ENCODE measurements around the gene LEP.

Gene LEP

DNA sequence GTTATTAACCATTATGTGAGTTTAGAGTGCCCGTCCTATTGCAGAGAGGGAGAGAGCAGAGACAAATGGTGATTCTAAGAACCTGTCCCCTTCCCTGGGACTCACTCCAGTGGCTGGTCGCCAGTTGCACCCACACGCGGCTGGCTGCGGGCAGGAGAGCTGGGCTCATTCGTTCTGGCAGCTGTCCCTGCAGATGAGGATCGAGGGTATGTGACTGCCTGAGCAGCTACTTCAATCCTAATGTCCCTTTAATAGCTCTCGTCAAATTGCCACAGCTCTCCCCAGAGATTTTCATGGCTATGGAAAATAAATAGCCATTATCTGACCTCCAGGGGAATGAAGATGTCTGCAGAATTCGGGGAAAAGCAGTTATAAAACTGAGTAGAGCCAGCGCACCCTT, 61.1 kb downstream of the LEP start:
- no peaks in the 10 kb centered on the region for H3K4me1 ChIP-seq (ENCODE audit: control insufficient read depth, insufficient read depth, low read length)
- no peak overlapping the region for H3K9ac ChIP-seq (ENCODE audit: low read length in 2 of 2)
- H3K9me3 ChIP-seq (ENCODE audit: control insufficient read depth in 2 of 2, low read length in 2 of 2) = no peaks in the 10 kb centered on the region
- no peak overlapping the region for H3K4me3 ChIP-seq (ENCODE audit: low read length in 2 of 2)
- no peak overlapping the region for H3K27ac ChIP-seq (ENCODE audit: low read length)
- peaks cover 25 to 27% of the 10 kb centered on the region in 2 donors for H3K36me3 ChIP-seq (ENCODE audit: control insufficient read depth in 2 of 2, insufficient read depth in 2 of 2, low read length in 2 of 2)
- H3K27me3 ChIP-seq (ENCODE audit: control insufficient read depth in 1 of 2, insufficient read depth in 2 of 2, low read length in 2 of 2) = no peaks in the 10 kb centered on the region

DNA sequence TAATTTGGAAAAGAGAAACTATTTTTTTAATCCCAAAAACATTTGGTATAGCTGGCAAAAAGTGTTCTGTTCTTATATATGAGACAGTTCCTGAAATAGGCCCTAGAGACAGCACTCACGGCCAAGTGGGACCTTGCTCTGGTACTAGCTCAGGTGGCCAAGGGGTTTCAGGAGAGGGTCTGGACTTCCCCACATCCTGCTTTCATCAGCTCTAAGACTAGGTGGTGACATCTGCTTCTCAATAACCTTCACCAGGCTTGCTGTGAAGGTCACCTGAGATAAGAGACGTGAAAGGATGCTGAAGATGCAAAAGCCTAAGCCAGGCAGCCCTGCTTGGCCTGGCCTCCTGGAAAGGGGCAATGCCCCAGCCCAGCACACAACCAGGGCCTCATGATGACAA, 62.1 kb downstream of the LEP start:
- peaks cover 30 to 35% of the 10 kb centered on the region in 2 donors for H3K36me3 ChIP-seq (ENCODE audit: control insufficient read depth in 2 of 2, insufficient read depth in 2 of 2, low read length in 2 of 2)
- H3K4me3 ChIP-seq (ENCODE audit: low read length in 2 of 2) = no peak overlapping the region
- H3K27ac ChIP-seq (ENCODE audit: low read length) = no peak overlapping the region
- H3K9ac ChIP-seq (ENCODE audit: low read length in 2 of 2) = no peak overlapping the region
- H3K27me3 ChIP-seq (ENCODE audit: control insufficient read depth in 1 of 2, insufficient read depth in 2 of 2, low read length in 2 of 2) = no peaks in the 10 kb centered on the region
- no peaks in the 10 kb centered on the region for H3K9me3 ChIP-seq (ENCODE audit: control insufficient read depth in 2 of 2, low read length in 2 of 2)
- H3K4me1 ChIP-seq (ENCODE audit: control insufficient read depth, insufficient read depth, low read length) = no peaks in the 10 kb centered on the region

DNA sequence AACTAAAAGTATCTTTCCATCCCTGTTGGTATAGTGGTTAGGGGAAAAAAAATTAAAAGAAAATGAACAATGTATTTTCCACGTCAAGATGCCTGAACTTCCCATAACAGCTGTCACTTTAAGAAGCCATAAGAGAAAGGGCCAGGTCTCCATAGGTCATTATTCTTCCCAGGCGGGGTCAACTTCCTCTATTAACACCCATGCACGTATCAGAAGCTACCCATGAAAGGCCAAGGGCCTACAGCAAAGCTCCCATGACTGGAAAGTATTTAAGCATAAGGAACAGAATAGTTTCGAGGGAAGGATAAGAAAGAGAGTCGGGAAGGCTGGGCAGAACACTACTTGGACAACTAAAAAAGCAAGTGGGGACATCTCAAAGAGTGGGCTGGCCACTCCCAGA, 62.6 kb downstream of the LEP start:
- peaks cover 34 to 37% of the 10 kb centered on the region in 2 donors for H3K36me3 ChIP-seq (ENCODE audit: control insufficient read depth in 2 of 2, insufficient read depth in 2 of 2, low read length in 2 of 2)
- no peak overlapping the region for H3K9ac ChIP-seq (ENCODE audit: low read length in 2 of 2)
- H3K4me3 ChIP-seq (ENCODE audit: low read length in 2 of 2) = no peak overlapping the region
- H3K9me3 ChIP-seq (ENCODE audit: control insufficient read depth in 2 of 2, low read length in 2 of 2) = no peaks in the 10 kb centered on the region
- H3K4me1 ChIP-seq (ENCODE audit: control insufficient read depth, insufficient read depth, low read length) = no peaks in the 10 kb centered on the region
- H3K27ac ChIP-seq (ENCODE audit: low read length) = no peak overlapping the region
- H3K27me3 ChIP-seq (ENCODE audit: control insufficient read depth in 1 of 2, insufficient read depth in 2 of 2, low read length in 2 of 2) = no peaks in the 10 kb centered on the region

DNA sequence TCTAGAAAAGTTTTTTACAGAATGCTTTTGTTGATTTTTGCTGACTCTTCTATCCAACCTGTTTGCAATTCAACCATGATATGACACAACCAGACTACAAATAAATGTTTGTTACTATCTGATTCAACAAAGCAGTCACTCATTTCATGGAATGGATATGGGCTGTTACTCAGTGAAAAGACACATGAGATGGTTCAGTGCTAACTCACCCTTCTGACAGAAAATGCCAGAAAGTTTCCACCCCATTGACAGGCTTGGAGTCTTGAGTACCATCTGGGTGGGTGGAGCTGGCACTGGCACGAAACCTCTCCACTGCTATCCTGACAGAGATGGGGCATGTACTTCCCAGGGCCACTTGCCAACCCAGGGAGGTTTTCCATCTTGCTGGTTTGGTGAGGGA, 63.1 kb downstream of the LEP start:
- Histone ChIP-seq H3K27me3 (ENCODE audit: control insufficient read depth in 1 of 2, insufficient read depth in 2 of 2, low read length in 2 of 2) (no peaks in the 10 kb centered on the region), H3K4me3 (ENCODE audit: low read length in 2 of 2) (no peak overlapping the region), H3K9me3 (ENCODE audit: control insufficient read depth in 2 of 2, low read length in 2 of 2) (no peaks in the 10 kb centered on the region), H3K9ac (ENCODE audit: low read length in 2 of 2) (no peak overlapping the region), H3K27ac (ENCODE audit: low read length) (no peak overlapping the region), H3K36me3 (ENCODE audit: control insufficient read depth in 2 of 2, insufficient read depth in 2 of 2, low read length in 2 of 2) (peaks cover 34 to 37% of the 10 kb centered on the region in 2 donors), H3K4me1 (ENCODE audit: control insufficient read depth, insufficient read depth, low read length) (no peaks in the 10 kb centered on the region)

DNA sequence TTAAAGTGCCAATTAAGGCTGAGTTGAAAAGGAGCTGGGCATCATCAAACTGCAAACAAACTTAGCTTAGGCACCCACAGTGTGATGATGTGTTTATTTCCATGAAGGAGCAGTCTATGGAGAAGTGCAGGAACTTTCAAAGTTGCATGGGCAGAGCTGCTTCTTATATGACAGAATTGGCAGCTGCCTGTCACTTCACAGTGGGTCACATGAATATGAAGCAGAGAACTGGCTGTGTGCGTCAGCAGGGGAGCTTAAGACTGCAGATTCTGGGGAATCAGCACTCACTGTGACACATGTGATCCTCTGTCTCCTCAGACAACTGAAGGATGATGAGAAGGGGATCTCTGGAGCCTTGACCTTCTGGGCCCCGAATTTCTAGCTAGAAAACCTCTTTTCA, 66.0 kb downstream of the LEP start:
- Histone ChIP-seq H3K9me3 (ENCODE audit: control insufficient read depth in 2 of 2, low read length in 2 of 2) (no peaks in the 10 kb centered on the region), H3K4me1 (ENCODE audit: control insufficient read depth, insufficient read depth, low read length) (no peaks in the 10 kb centered on the region), H3K27me3 (ENCODE audit: control insufficient read depth in 1 of 2, insufficient read depth in 2 of 2, low read length in 2 of 2) (no peaks in the 10 kb centered on the region), H3K9ac (ENCODE audit: low read length in 2 of 2) (no peak overlapping the region), H3K36me3 (ENCODE audit: control insufficient read depth in 2 of 2, insufficient read depth in 2 of 2, low read length in 2 of 2) (peaks cover 56 to 59% of the 10 kb centered on the region in 2 donors), H3K27ac (ENCODE audit: low read length) (no peak overlapping the region), H3K4me3 (ENCODE audit: low read length in 2 of 2) (no peak overlapping the region)
